Measurements from ENCODE around the gene TRIM6.
"Not testable (repeated sequence)": the region's sequence is repeated elsewhere in the genome, so short reads cannot be mapped to it uniquely, and the experiment has no call there.

TRIM6 gene

GRCh38 chr11:5602791-5603190 lies 6.4 kb downstream of the TRIM6 start:
- in situ Hi-C loops (cut with MboI; ENCODE audit: low sequenced_read_pairs): not testable (repeated sequence)

GRCh38 chr11:5603326-5603725 lies 6.9 kb downstream of the TRIM6 start:
- in situ Hi-C loops (cut with MboI; ENCODE audit: low sequenced_read_pairs): no loop called here

DNA sequence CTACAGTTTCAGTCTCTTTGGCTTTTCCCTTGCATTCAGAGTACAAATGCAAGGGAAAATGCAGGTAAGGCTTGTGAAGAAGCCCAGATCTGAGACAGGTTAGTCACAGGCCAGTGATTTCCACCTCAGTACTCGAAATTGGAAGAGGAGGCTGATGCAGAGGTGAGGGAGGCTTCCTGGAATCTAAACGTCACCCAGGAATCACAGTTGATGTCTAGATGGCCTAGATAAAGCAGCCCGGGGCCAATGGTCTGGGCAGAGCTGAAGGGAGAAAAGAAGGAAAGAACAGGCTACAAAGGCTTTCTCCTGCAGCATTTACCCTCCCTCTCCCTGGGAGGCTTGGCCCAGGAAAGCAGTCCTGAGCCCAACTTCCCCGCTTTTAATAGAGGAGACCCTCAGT lies 8.5 kb downstream of the TRIM6 start:
- in situ Hi-C loops (cut with MboI; ENCODE audit: low sequenced_read_pairs): no loop called here

GRCh38 chr11:5605849-5606248 lies 9.4 kb downstream of the TRIM6 start:
- in situ Hi-C loops (cut with MboI; ENCODE audit: low sequenced_read_pairs): no loop called here

DNA sequence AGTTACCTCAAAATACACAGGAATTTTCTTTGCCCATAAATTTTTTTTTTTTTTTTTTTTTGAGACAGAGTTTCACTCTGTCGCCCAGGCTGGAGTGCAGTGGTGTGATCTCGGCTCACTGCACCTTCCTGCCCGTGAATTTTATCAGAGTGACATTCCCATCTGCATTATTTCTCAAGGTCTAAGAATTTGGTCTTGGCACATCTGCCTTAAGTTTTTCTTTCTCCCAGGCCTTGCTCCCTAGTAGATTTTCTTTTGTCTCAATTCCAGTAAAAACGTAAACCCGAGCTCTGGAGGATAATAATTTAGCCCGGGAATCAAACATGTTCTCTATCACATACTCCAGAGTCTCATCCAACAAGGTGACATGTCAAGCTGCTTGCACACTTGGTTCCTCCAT lies 12.4 kb downstream of the TRIM6 start:
- in situ Hi-C loops (cut with MboI; ENCODE audit: low sequenced_read_pairs): no loop called here

DNA sequence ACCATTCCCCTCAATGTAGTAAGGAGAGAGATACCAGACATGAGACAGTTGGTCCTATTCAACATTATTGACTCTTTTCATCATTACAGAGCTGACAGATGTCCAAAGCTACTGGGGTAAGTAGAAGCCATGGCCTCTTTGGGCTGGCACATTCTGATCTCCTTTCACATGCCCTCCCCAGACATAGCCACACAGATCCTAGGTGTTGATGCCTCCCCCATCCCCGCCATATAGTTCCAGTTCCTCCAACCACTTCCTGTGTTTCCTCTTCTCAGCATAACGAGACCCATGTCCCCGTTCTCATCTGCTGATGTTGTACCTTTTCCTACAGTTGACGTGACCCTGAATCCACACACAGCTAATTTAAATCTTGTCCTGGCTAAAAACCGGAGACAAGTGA lies 14.0 kb downstream of the TRIM6 start:
- in situ Hi-C loops (cut with MboI; ENCODE audit: low sequenced_read_pairs): no loop called here

- in situ Hi-C loops (cut with MboI; ENCODE audit: low sequenced_read_pairs): no loop called here
Measured at GRCh38 chr11:5611627-5612026, 15.2 kb downstream of the TRIM6 start.

DNA sequence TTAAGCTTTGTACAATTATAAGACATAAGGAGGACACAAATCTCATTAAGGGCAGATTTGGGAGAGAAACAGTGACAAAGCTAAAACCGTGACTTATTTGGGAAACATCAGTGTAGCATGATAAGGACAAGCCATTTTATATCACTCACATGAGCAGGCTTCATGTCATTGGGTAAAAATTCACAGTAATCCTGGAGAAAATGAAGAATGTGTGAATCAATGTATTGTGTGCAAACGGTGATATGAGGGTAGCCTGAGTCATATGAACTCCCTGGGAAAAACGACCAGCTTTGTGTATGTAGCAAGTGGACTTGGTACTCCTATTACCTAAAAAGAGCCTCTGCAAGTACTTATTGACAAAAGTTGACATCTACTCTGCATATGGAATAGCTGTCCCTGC lies 22.4 kb downstream of the TRIM6 start:
- in situ Hi-C loops (cut with MboI; ENCODE audit: low sequenced_read_pairs): no loop called here

DNA sequence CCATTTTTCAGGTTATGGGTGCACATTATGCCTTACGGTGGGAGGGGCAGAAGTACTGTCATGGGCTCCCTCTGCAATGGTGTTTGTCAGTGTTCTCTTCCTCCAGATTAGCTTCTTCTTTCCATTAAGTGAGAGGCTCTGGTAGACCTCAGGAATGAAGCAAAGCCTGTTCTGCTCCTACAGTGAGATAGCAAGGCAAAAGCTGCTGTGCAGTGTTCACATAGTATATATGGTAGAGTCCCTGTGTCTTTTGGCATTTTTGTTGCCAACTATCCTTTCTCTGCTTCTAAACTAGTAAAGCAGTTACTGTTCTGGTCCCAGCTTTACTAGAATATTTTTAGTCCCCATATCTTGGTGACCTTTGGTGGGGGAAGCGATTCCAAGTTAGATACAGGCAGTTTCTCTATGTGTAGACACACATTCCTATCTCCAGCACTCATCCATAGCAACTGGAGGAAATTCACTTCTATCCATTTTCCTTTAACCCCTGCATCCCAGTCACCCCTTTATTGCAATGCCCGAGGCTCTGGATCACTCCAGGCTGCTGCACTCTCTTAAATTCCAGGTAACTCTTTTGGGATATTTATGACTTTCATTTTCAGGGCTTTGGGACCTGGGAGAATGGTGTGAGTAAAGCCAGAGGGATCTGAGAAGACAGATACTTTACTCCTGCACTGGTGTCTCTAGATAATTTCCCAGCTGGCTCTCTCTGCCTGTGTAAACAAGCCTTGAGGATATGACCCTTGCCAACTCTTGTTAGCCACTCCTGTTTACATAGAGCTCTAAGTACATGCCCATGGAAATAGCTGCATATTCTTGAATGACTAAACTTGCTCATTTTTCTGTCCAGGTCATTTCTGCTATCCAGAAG lies 24.4 kb downstream of the TRIM6 start:
- in situ Hi-C loops (cut with MboI; ENCODE audit: low sequenced_read_pairs): no loop called here

- in situ Hi-C loops (cut with MboI; ENCODE audit: low sequenced_read_pairs): no loop called here
Measured at GRCh38 chr11:5621580-5621979, 25.1 kb downstream of the TRIM6 start.

DNA sequence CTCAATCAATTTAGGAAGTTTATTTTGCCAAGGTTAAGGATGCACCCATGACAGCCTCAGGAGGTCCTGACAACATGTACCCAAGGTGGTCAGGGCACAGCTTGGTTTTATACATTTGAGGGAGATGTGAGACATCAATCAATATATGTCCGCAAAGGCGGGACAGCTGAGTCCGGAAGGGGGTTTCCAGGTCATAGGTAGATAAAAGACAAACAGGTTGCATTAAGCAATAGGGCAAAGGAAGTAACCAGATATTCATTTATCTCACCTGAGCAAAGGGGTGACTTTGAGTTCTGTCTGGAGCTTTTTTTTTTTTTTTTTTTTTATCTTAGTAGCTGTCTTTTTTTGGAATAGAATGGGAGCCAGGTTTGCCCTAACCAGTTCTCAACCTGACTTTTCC lies 26.4 kb downstream of the TRIM6 start:
- in situ Hi-C loops (cut with MboI; ENCODE audit: low sequenced_read_pairs): no loop called here

GRCh38 chr11:5624489-5625279 lies 28.2 kb downstream of the TRIM6 start, which contains the start of gene TRIM34:
Gene TRIM34, plus strand, starts transcription at chr11:5625001. Its CDS starts 7,331 bp downstream, at chr11:5632332.
- in situ Hi-C loops (cut with MboI; ENCODE audit: low sequenced_read_pairs): no loop called here

DNA sequence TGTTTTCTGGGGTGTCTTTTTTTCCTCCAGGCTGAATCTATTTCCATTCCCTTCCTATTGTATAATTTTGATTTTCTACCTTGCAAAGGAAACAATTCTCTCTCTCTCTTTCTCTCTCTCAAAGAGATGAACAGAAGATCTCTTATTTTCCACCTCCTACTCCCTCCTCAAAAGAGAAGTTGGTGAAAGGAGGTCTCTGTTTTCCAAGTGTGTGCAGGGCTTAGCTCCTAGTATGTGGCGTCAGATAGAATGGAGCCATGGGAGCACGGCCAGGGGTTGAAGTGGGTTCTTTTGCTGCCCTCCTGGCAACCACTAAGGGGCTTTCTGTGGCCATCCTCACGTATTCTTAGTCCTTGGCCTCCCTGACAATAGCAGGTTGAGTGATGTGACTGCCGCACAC lies 28.8 kb downstream of the TRIM6 start:
- in situ Hi-C loops (cut with MboI; ENCODE audit: low sequenced_read_pairs): no loop called here

DNA sequence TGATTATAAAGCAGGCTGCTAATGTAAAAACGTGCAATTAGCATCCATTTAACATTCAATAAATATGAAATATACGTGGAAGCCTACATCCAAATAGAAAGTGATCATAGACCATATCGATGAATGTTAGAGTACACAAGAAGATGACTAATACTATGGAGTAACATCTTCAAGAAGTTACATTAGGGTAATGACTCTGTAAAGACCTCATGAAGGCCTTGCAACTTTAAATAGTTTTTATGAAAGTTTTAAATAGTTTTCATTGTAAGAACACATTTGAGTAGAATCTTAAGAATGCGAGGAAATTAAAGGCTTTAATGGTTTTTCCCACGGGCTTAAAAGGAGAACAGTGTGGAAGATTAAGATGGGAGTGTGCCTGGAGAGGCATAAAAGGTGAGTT lies 29.8 kb downstream of the TRIM6 start:
- in situ Hi-C loops (cut with MboI; ENCODE audit: low sequenced_read_pairs): no loop called here

- in situ Hi-C loops (cut with MboI; ENCODE audit: low sequenced_read_pairs): no loop called here
Measured at GRCh38 chr11:5631417-5631816, 35.0 kb downstream of the TRIM6 start.

DNA sequence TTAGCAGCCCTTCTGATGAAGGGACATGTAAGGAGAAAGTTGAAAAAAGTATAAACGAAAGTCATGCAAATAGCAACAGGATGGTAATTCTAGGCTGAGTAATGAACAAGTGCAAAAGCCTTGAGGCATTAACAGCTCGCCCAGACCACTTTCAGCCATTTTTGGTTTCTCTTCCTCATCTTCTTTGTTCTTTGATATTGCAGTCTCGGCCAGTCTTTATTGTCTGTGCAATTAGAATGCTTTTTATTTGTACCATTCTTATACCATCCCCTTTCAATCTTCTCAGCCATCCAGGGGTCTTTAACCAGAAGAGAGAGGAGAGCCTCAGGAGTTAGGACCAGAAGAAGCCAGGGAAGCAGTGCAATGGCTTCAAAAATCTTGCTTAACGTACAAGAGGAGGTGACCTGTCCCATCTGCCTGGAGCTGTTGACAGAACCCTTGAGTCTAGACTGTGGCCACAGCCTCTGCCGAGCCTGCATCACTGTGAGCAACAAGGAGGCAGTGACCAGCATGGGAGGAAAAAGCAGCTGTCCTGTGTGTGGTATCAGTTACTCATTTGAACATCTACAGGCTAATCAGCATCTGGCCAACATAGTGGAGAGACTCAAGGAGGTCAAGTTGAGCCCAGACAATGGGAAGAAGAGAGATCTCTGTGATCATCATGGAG lies 35.7 kb downstream of the TRIM6 start:
- in situ Hi-C loops (cut with MboI; ENCODE audit: low sequenced_read_pairs): no loop called here

DNA sequence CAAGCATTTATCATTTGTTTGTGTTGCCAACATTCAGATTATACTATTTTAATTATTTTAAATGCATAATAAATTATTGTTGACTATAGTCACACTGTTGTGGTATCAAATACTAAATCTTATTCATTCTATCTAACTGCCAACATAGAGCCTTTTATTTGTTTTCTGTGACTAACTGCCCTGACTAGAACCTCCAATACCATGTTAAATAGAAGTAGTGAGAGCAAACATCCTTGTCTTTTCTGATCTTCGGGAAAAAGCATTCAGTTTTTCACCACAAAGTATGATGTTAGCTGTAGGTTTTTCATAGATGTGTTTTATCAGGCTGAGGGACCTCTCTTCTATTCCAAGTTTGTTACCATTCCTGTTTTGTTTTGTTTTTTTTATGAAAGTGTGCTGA lies 43.5 kb downstream of the TRIM6 start:
- in situ Hi-C loops (cut with MboI; ENCODE audit: low sequenced_read_pairs): no loop called here

DNA sequence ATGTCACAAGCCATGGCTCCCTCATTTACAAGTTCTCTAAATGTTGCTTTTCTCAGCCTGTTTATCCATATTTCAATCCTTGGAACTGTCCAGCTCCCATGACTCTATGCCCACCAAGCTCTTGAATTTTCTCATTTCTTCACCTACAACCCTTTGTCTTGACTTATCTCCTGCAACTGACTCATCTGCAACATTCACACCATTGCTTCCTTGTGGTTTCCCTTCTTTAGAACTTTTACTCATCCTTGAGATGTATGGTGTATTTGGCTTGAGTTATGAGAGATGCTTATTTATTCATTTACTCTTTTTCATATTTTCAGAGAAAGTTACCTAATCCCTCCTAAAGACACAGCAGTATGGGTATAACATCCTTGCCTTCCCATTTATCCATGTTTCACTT lies 47.1 kb downstream of the TRIM6 start:
- in situ Hi-C loops (cut with MboI; ENCODE audit: low sequenced_read_pairs): no loop called here

- in situ Hi-C loops (cut with MboI; ENCODE audit: low sequenced_read_pairs): no loop called here
Measured at GRCh38 chr11:5646139-5646538, 49.7 kb downstream of the TRIM6 start.

DNA sequence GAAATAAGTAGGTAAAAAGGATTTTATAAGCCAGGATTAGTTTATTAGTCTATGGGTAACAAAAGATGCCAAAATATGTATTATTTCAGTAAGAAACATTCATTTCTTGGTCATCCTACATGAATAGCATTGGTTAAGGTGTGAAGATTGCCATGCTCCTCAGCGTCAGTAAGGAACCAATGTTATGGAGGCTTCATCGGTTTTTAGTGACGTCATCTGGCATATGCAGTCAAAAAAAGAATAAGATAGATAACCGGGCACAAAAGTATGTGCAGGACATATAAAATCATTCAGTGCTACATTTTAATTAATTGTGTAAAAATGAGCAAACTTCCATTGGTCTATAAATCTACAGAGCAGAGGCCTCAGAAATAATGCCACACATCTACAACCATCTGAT lies 59.0 kb downstream of the TRIM6 start:
- in situ Hi-C loops (cut with MboI; ENCODE audit: low sequenced_read_pairs): no loop called here

DNA sequence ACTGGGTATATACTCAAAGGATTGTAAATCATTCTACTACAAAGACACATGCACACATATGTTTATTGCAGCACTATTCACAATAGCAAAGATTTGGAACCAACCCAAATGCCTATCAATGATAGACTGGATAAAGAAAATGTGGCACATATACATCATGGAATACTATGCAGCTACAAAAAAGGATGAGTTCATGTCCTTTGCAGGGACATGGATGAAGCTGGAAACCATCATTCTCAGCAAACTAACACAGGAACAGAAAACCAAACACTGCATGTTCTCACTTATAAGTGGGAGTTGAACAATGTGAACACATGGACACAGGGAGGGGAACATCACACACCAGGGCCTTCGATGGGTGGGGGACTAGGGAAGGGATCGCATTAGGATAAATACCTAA lies 60.5 kb downstream of the TRIM6 start:
- in situ Hi-C loops (cut with MboI; ENCODE audit: low sequenced_read_pairs): not testable (repeated sequence)

GRCh38 chr11:5658318-5658717 lies 61.9 kb downstream of the TRIM6 start:
- in situ Hi-C loops (cut with MboI; ENCODE audit: low sequenced_read_pairs): no loop called here

Measured in HL-60/S4 treated with retinoic acid at 250 ng/mL for 4 days and 3 days (cell line).